Activated naive CD4-positive, alpha-beta T cell treated with anti-CD3 and anti-CD28 coated beads, Interleukin-2, amount 50 U/mL, for 24 hours (primary cell): Measurements from ENCODE around the gene TRPT1.

Experiments used
- H3K27ac Mint-ChIP-seq: one replicate; pipeline ENCODE4 v1.8.0; 2021; ENCODE audit warnings: mild to moderate bottlenecking, mixed read lengths
- H3K27me3 Mint-ChIP-seq: one replicate; pipeline ENCODE4 v1.8.0; 2021; ENCODE audit warnings: mixed read lengths
- H3K36me3 Mint-ChIP-seq: one replicate; pipeline ENCODE4 v1.8.0; 2021; ENCODE audit warnings: mixed read lengths
- H3K4me1 Mint-ChIP-seq: one replicate; pipeline ENCODE4 v1.8.0; 2021; ENCODE audit warnings: mixed read lengths
- H3K4me3 Mint-ChIP-seq: one replicate; pipeline ENCODE4 v1.8.0; 2021; ENCODE audit warnings: mild to moderate bottlenecking, mixed read lengths
- H3K9me3 Mint-ChIP-seq: one replicate; pipeline ENCODE4 v1.8.0; 2021; ENCODE audit warnings: mixed read lengths

The TRPT1 gene

DNA sequence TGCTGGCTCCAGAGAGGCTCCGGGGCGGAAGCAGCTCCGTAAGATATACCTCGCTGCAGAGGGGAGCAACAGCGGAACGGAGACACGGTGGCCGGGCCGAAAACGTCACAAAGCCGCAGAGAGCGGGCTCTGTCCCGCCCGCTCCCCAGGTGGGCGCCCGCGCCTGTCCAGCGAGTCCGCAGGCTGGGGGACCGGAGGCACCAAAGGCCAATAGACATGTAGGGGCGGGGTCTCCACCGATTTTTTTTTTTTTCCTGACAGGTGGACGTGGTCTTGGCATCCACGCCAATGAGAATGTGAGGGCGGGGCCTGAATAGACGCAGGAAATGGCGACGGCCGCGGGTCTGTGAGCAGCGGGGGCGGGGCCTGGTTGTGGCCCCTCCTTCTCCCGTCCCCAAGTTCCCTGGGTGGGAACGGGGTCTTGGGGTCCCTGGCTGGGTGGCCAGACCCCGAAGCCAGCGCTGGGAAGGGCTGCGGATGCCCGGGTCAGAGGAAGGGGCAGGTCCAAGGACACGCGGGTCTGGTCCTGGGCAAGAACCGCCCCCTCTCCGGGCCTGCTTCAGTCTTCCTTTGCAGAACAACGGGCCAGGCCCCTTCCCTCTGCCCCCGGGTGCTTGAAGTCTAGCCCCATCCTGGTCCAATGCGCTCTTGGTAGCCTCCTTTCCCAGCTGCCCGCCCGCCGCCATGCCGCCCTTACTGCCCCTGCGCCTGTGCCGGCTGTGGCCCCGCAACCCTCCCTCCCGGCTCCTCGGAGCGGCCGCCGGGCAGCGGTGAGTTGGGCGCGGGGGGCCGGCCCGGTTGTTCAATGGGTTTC, 4.4 kb upstream of the TRPT1 start, which contains the start of gene DNAJC4:
Gene DNAJC4, plus strand, starts transcription at position 378 of the 814 bp plus-strand sequence. Its CDS starts 307 bp downstream, at position 685.
- peak within 1 kb of the TSS; percentile 87 for H3K4me3 Mint-ChIP-seq
- H3K27ac Mint-ChIP-seq = peak within 1 kb of the TSS; percentile 77
- no peaks in the 10 kb centered on the region for H3K9me3 Mint-ChIP-seq
- H3K4me1 Mint-ChIP-seq = peaks cover 58% of the 10 kb centered on the region
- H3K36me3 Mint-ChIP-seq = no peaks in the 10 kb centered on the region
- H3K27me3 Mint-ChIP-seq = no peaks in the 10 kb centered on the region

- no peaks in the 10 kb centered on the region for H3K27me3 Mint-ChIP-seq
- peak overlapping the region; percentile 77 for H3K27ac Mint-ChIP-seq
- H3K9me3 Mint-ChIP-seq = no peaks in the 10 kb centered on the region
- no peaks in the 10 kb centered on the region for H3K36me3 Mint-ChIP-seq
- H3K4me3 Mint-ChIP-seq = peak overlapping the region; percentile 87
- H3K4me1 Mint-ChIP-seq = peaks cover 60% of the 10 kb centered on the region
Observed at GRCh38 chr11:64229744-64230170, 3.8 kb upstream of the TRPT1 start.

GRCh38 chr11:64229090-64229743, 3.2 kb upstream of the TRPT1 start:
- peaks cover 62% of the 10 kb centered on the region for H3K4me1 Mint-ChIP-seq

DNA sequence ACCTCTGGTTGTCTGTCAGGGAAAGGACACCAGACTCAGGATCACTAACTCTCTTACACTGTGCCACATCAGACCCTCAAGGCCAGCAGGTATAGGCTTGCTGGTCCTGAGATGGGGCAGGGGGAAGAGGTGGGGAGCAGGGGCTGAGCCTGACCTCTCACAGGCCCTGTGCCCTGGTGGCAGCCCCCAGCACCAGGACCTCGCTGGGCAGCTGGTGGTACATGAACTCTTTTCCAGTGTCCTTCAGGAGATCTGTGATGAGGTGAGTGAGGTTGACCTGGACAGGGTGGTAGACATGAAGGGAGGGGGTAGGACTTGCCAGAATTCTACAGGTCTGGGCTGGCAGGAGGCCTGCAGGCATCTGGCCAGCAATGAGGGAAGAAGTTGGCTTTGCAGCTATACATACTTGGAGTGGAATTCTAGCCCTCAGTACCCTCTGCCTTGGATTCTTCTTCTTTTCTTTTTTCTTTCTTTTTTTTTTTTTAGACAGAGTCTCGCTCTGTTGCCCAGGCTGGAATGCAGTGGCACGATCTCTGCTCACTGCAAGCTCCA, 1.5 kb upstream of the TRPT1 start:
- Mint-ChIP-seq H3K4me1 (peaks cover 49% of the 10 kb centered on the region), H3K9me3 (no peaks in the 10 kb centered on the region), H3K4me3 (peak overlapping the region; percentile 87), H3K27ac (peak overlapping the region; percentile 55), H3K27me3 (no peaks in the 10 kb centered on the region), H3K36me3 (no peaks in the 10 kb centered on the region)

More at GRCh38 chr11:64229090-64229743, 3.2 kb upstream of the TRPT1 start:
- no peaks in the 10 kb centered on the region for H3K9me3 Mint-ChIP-seq
- H3K36me3 Mint-ChIP-seq = no peaks in the 10 kb centered on the region
- no peaks in the 10 kb centered on the region for H3K27me3 Mint-ChIP-seq
- peak overlapping the region; percentile 87 for H3K4me3 Mint-ChIP-seq
- no peak overlapping the region for H3K27ac Mint-ChIP-seq

GRCh38 chr11:64226507-64227051, 593 bp upstream of the TRPT1 start:
- H3K27me3 Mint-ChIP-seq = no peaks in the 10 kb centered on the region
- no peaks in the 10 kb centered on the region for H3K36me3 Mint-ChIP-seq
- H3K9me3 Mint-ChIP-seq = no peaks in the 10 kb centered on the region
- H3K4me3 Mint-ChIP-seq = peak overlapping the region; percentile 87
- H3K4me1 Mint-ChIP-seq = peaks cover 40% of the 10 kb centered on the region
- H3K27ac Mint-ChIP-seq = peak overlapping the region; percentile 62

GRCh38 chr11:64224891-64225607, 937 bp downstream of the TRPT1 start:
- H3K9me3 Mint-ChIP-seq = no peaks in the 10 kb centered on the region
- H3K4me1 Mint-ChIP-seq = peaks cover 35% of the 10 kb centered on the region
- H3K36me3 Mint-ChIP-seq = no peaks in the 10 kb centered on the region
- peak overlapping the region; percentile 74 for H3K27ac Mint-ChIP-seq
- peak overlapping the region; percentile 87 for H3K4me3 Mint-ChIP-seq
- no peaks in the 10 kb centered on the region for H3K27me3 Mint-ChIP-seq

DNA sequence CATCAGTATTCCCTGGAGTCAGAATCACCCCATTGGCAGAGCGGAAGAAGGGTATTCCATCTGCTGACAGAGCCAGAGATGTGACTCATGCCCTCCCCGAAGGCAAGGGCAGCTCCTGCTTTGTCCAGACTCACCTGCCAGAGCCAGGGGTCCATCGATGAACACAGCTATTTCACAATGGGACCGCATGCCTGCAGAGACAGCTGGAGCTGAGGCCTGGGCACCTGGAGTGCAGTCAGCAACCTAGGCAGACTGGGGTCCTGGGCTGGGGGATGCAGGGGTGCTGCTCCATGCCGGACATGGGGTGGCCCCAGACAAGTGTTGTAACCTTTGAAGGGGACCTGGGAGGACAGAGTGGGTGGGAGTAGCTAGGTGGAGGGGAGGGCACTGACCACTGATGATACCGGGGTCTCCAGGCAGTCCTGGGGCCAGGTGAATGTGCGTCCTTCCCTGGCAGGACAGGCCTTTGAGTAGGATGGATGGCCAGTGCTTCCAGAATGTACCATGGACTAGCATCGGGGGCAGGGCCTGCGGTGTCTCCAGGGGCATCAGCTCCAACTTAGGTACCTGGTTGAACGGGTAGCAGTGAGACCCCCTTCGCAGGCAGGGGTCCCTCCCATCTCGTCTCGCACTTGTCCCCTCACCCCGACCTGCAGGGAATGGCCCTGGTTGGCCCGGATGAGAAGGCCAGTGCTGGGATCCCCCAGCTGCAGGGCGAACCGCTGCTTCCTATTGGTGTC, 1.7 kb downstream of the TRPT1 start:
- H3K27me3 Mint-ChIP-seq = no peaks in the 10 kb centered on the region
- peak overlapping the region; percentile 17 for H3K27ac Mint-ChIP-seq

GRCh38 chr11:64223001-64223651, 2.9 kb downstream of the TRPT1 start:
- H3K4me3 Mint-ChIP-seq = no peak overlapping the region
- no peaks in the 10 kb centered on the region for H3K9me3 Mint-ChIP-seq
- no peak overlapping the region for H3K27ac Mint-ChIP-seq
- peaks cover 25% of the 10 kb centered on the region for H3K4me1 Mint-ChIP-seq
- H3K27me3 Mint-ChIP-seq = no peaks in the 10 kb centered on the region
- H3K36me3 Mint-ChIP-seq = no peaks in the 10 kb centered on the region

More for the DNA sequence above, 1.7 kb downstream of the TRPT1 start:
- Mint-ChIP-seq H3K4me3 (peak overlapping the region; percentile 87), H3K36me3 (no peaks in the 10 kb centered on the region), H3K9me3 (no peaks in the 10 kb centered on the region), H3K4me1 (peaks cover 28% of the 10 kb centered on the region)

- H3K27me3 Mint-ChIP-seq = no peaks in the 10 kb centered on the region
- H3K4me3 Mint-ChIP-seq = no peak overlapping the region
- H3K36me3 Mint-ChIP-seq = no peaks in the 10 kb centered on the region
- no peaks in the 10 kb centered on the region for H3K9me3 Mint-ChIP-seq
- no peak overlapping the region for H3K27ac Mint-ChIP-seq
- peaks cover 22% of the 10 kb centered on the region for H3K4me1 Mint-ChIP-seq
Observed at GRCh38 chr11:64222651-64223000, 3.4 kb downstream of the TRPT1 start.

DNA sequence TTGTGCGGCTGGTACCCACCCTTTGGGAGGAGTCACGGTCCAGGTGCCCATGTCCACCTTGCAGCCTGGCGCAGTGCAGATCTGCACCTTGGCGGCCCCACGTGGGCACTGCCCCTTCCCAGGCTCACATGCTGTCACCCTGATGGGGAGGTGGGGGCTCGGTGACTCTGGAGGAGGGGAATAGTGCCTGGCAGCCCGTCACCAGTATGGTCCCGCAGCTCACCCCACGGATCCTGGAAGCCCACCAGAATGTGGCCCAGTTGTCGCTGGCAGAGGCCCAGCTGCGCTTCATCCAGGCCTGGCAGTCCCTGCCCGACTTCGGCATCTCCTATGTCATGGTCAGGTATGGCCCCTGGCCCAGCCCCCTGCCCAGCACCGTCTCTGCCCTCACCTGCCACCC, 5.2 kb downstream of the TRPT1 start:
- Mint-ChIP-seq H3K27ac (no peak overlapping the region), H3K4me3 (no peak overlapping the region), H3K27me3 (no peaks in the 10 kb centered on the region), H3K4me1 (peaks cover 17% of the 10 kb centered on the region), H3K9me3 (no peaks in the 10 kb centered on the region), H3K36me3 (peaks cover 4% of the 10 kb centered on the region)

GRCh38 chr11:64220271-64220670, 5.7 kb downstream of the TRPT1 start:
- Mint-ChIP-seq H3K27ac (no peak overlapping the region), H3K4me1 (peaks cover 15% of the 10 kb centered on the region), H3K27me3 (no peaks in the 10 kb centered on the region), H3K9me3 (no peaks in the 10 kb centered on the region), H3K36me3 (peaks cover 4% of the 10 kb centered on the region), H3K4me3 (no peak overlapping the region)

DNA sequence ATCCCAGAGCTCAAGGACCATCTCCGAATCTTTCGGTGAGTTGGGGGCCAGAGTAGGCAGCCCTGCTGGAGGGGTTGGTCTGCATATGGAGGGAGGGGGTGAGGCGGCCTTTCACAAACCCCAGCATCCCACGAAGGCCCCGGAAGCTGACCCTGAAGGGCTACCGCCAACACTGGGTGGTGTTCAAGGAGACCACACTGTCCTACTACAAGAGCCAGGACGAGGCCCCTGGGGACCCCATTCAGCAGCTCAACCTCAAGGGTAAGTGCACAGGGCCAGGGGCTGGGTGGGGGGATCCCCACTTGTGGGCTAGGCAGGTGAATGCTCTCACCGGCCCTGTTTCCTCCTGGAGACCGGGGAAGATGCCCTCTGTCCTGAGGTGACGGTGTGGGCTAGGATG, 6.2 kb downstream of the TRPT1 start:
- Mint-ChIP-seq H3K9me3 (no peaks in the 10 kb centered on the region), H3K4me1 (peaks cover 15% of the 10 kb centered on the region), H3K36me3 (peaks cover 8% of the 10 kb centered on the region), H3K27ac (no peak overlapping the region), H3K4me3 (no peak overlapping the region), H3K27me3 (no peaks in the 10 kb centered on the region)

- H3K4me1 Mint-ChIP-seq = peaks cover 13% of the 10 kb centered on the region
- H3K27me3 Mint-ChIP-seq = no peaks in the 10 kb centered on the region
- H3K36me3 Mint-ChIP-seq = peaks cover 8% of the 10 kb centered on the region
- H3K4me3 Mint-ChIP-seq = no peak overlapping the region
- no peaks in the 10 kb centered on the region for H3K9me3 Mint-ChIP-seq
- H3K27ac Mint-ChIP-seq = no peak overlapping the region
Observed at GRCh38 chr11:64219354-64219684, 6.7 kb downstream of the TRPT1 start.

DNA sequence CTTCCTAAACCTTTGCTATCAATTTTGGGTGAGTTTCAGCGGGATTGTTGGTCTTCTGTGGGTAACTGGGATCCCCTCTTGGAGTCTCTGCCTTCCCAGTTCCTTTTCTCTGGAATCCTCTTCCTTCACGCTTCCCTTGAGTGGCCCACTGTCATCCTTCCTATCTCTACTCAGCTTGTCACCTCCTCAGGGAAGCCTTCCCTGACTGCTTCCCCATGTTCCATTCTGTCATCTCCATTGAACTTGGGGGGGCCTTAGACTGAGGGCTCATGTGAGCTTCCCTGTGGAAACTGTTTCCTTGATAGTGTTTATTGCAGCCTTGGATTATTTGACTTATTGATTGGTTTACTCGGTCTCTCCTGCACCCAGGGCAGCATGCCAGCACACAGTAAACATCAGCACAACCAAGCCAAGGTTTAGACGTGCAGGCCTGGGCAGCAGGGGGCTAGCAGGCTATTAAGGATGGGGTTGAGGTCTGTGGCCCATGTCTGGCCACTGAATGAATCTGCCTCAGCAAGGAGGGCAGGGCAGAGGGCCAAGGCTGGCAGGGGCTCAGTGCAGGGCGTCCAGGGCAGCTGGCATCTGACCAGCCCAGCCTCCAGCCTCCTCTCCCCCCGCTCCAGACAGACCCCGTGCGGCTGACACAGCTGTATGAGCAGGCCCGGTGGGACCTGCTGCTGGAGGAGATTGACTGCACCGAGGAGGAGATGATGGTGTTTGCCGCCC, 7.2 kb downstream of the TRPT1 start:
- no peaks in the 10 kb centered on the region for H3K9me3 Mint-ChIP-seq
- no peaks in the 10 kb centered on the region for H3K27me3 Mint-ChIP-seq
- no peak overlapping the region for H3K4me3 Mint-ChIP-seq
- peak overlapping the region; percentile 19 for H3K27ac Mint-ChIP-seq
- H3K4me1 Mint-ChIP-seq = peaks cover 15% of the 10 kb centered on the region
- peaks cover 10% of the 10 kb centered on the region for H3K36me3 Mint-ChIP-seq
